HL-60 (cell line): Measurements from ENCODE around the gene FFAR2.
"Not testable (repeated sequence)": the region's sequence is repeated elsewhere in the genome, so short reads cannot be mapped to it uniquely, and the experiment has no call there.

Experiments used
- DNase-seq, 2 experiments: peaks; one replicate each; pipeline ENCODE4 v3.0.0-alpha.2; 2010 to 2020; ENCODE audit warnings: low read depth in 1 of 2, low spot score in 1 of 2
- H3K27ac ChIP-seq: fragments of 250-450 bp; sonication (Bioruptor Pico); replicated peaks from 2 replicates; pipeline ENCODE4 v1.5.1; 2020; ENCODE audit warnings: mild to moderate bottlenecking, moderate library complexity
- H3K27me3 ChIP-seq: fragments of 250-450 bp; sonication (Bioruptor Pico); 2 replicates; pipeline ENCODE4 v1.5.1; 2021; ENCODE audit warnings: mild to moderate bottlenecking, moderate library complexity; ENCODE audit not compliant: insufficient read depth, poor library complexity, severe bottlenecking
- H3K4me3 ChIP-seq: replicated peaks from 2 replicates; pipeline ENCODE4 v1.5.1; 2011; ENCODE audit warnings: mild to moderate bottlenecking, control low read depth, low read length; ENCODE audit not compliant: insufficient read depth
- CTCF ChIP-seq: IDR thresholded peaks from one replicate; pipeline ENCODE4 v1.5.1; 2011; ENCODE audit warnings: low read length, control low read depth, inconsistent platforms; ENCODE audit not compliant: insufficient read depth
- GABPA ChIP-seq: IDR thresholded peaks from 2 replicates; pipeline ENCODE4 v1.6.1; 2012; ENCODE audit warnings: low read depth
- POLR2AphosphoS5 ChIP-seq: IDR thresholded peaks from 2 replicates; pipeline ENCODE4 v1.6.1; 2012; ENCODE audit warnings: low read depth
- REST ChIP-seq: IDR thresholded peaks from 2 replicates; pipeline ENCODE4 v1.6.1; 2012; ENCODE audit warnings: low read depth; ENCODE audit not compliant: insufficient replicate concordance
- SPI1 ChIP-seq: IDR thresholded peaks from 2 replicates; pipeline ENCODE4 v1.6.1; 2012; ENCODE audit warnings: low read depth, mild to moderate bottlenecking, borderline replicate concordance

FFAR2 gene

GRCh38 chr19:35470128-35470527 is 22.1 kb downstream of the FFAR2 start:
- no peak overlapping the region for H3K27ac ChIP-seq
- no peaks in the 10 kb centered on the region for H3K27me3 ChIP-seq
- TF ChIP-seq POLR2AphosphoS5 (no peak), CTCF (no peak), SPI1 (peak; percentile 4; the same call in 1 of the 2 replicates)
- H3K4me3 ChIP-seq, result no peak overlapping the region
- no peak for DNase-seq

GRCh38 chr19:35471075-35471474 is 23.0 kb downstream of the FFAR2 start:
- DNase-seq, H3K27me3 ChIP-seq, H3K27ac ChIP-seq, H3K4me3 ChIP-seq: not testable (repeated sequence)

- no peak for DNase-seq
- H3K27ac ChIP-seq, result no peak overlapping the region
- TF ChIP-seq SPI1 (no peak), GABPA (no peak), POLR2AphosphoS5 (no peak), CTCF (no peak), REST (no peak)
- H3K27me3 ChIP-seq, result no peaks in the 10 kb centered on the region
- H3K4me3 ChIP-seq, result no peak overlapping the region
Observed at GRCh38 chr19:35471946-35472345, 23.9 kb downstream of the FFAR2 start.

- TF ChIP-seq POLR2AphosphoS5 (no peak), SPI1 (no peak), GABPA (no peak), CTCF (no peak), REST (no peak)
- no peak overlapping the region for H3K27ac ChIP-seq
- no peak overlapping the region for H3K4me3 ChIP-seq
- DNase-seq, result no peak
- no peaks in the 10 kb centered on the region for H3K27me3 ChIP-seq
Observed at GRCh38 chr19:35474104-35474503, 26.0 kb downstream of the FFAR2 start.

GRCh38 chr19:35474594-35474993 is 26.5 kb downstream of the FFAR2 start:
- DNase-seq, H3K27ac ChIP-seq, H3K4me3 ChIP-seq, H3K27me3 ChIP-seq: not testable (repeated sequence)
